ENCODE measurements around the gene TCEAL3.
"Not testable (repeated sequence)": the region's sequence is repeated elsewhere in the genome, so short reads cannot be mapped to it uniquely, and the experiment has no call there.

TCEAL3 gene, protein sequence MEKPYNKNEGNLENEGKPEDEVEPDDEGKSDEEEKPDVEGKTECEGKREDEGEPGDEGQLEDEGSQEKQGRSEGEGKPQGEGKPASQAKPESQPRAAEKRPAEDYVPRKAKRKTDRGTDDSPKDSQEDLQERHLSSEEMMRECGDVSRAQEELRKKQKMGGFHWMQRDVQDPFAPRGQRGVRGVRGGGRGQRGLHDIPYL

DNA sequence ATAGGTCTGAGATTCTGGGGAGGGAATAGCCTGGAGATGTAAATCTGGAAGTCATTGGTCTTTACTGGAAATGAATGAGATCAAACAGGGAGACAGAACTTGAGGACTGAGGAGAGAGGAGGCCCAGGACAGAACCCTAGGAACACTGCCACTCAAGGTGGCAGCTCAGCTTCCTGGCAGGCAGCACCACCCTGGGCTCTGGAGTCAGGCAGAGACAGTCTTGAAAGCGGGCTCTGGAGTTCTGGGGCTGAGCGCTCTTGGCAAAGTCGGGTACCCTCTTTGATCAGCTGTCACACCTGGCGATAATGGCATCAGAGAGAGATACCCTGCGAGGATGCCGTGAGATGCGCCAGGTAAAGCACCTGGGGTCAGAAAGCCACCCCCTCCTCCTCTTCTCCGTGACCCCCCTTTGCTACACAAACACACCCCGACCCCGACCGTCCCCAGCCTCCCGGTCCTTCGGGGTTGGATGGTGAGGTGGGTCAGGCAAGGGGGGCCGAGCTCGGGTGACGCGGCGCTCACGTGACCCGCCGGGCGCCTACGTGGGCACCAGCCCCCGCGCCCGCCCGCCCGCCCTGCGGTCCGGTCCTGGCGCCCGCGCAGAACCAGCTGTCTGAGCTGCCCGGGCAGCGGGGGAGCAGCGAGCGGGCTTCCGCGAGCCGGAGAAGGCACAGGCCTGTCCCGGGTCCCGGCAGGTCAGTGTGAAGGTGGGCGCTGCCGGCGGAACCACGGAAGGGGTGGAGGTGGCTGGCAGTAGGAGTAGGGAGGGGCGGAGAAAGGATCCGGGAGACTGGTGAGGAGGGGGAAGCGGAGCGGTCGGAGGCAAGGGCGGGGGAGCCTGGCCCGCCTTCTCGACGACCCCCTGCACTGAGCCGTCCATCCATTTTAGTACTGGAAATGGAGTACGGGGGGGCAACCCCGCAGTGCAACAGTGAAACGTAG, at the start of gene TCEAL3:
Gene TCEAL3, plus strand, starts transcription at position 600 of the 942 bp plus-strand sequence. CDS start 1,102 bp downstream, outside the sequence.
- in situ Hi-C loops (cut with MboI; ENCODE audit: low sequenced_read_pairs): no loop called here

DNA sequence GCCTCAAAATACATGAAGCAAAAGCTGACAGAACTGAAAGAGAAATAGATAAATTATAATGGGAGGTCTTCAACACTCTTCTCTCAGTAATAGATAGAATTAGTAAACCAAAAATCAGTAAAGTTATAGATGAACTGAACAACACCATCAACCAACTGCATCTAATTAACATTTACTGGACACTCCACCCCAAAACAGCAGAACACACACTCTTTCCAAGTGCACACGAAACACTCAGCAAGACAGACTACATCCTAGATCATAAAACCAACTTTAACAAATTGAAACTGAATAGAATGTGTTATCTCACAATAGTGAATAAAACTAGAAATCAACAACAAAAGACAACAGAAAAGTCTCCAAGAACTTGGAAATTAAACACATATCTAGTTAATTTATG, 47.5 kb upstream of the TCEAL3 start:
- in situ Hi-C loops (cut with MboI; ENCODE audit: low sequenced_read_pairs): no loop called here

GRCh38 chrX:103562801-103563200, 45.0 kb upstream of the TCEAL3 start:
- in situ Hi-C loops (cut with MboI; ENCODE audit: low sequenced_read_pairs): no loop called here

DNA sequence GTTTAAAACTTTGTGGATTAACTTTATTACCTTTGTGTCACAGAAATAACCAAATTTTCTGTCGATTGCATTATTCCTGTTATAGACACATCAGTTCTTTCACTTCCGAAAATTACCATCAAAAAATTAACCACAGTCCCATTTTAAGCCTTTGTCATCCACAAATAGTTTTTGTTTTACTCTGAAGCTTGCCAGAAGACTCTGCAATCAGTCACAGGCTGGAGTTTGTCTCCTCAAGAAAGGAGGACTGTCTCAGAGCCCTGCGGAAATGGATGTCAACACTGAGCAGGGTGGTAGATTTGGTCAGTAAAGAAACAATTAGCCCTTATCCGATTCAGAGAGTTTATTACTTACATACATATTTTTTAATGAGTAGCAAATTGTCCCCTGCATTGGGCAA, 42.6 kb upstream of the TCEAL3 start:
- in situ Hi-C loops (cut with MboI; ENCODE audit: low sequenced_read_pairs): no loop called here

GRCh38 chrX:103565752-103566151, 42.0 kb upstream of the TCEAL3 start:
- in situ Hi-C loops (cut with MboI; ENCODE audit: low sequenced_read_pairs): no loop called here

DNA sequence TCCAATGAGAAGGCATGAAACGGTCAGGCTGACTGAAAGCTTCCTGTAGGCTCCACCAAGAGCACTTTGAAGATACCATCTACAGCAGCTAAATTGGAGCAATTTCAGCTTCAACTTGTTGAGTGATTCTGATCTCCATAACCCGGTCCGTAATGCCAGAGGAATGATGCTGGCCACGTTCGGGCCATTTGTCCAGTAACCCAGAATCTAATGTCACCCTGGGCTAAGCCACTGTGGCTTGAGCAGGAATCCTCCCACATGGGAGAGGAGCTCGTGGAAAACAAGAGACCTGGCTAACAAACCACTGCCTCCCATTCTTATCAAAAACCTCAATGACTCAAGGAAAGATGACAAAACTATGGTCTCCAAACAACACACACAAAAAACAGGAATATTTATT, 36.6 kb upstream of the TCEAL3 start:
- in situ Hi-C loops (cut with MboI; ENCODE audit: low sequenced_read_pairs): no loop called here

DNA sequence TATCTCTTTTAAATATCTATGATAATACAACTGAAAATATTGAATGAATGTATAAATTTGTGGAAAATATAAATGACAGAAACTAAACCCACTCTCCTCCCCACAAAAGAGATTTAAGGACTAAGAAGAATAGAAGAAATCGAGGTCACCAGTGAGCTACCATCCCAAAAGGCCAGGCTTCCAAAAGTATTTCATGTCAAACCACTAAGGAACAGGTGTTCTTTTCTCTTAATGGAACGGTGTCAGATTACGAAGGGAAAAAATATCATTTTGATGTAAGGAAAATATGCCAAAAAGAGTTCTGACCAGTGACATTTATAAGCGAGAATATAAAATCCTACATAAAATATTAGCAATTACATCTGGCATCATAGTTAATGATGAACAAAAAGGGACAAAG, 36.0 kb upstream of the TCEAL3 start:
- in situ Hi-C loops (cut with MboI; ENCODE audit: low sequenced_read_pairs): no loop called here

GRCh38 chrX:103573202-103573601, 34.6 kb upstream of the TCEAL3 start:
- in situ Hi-C loops (cut with MboI; ENCODE audit: low sequenced_read_pairs): no loop called here

DNA sequence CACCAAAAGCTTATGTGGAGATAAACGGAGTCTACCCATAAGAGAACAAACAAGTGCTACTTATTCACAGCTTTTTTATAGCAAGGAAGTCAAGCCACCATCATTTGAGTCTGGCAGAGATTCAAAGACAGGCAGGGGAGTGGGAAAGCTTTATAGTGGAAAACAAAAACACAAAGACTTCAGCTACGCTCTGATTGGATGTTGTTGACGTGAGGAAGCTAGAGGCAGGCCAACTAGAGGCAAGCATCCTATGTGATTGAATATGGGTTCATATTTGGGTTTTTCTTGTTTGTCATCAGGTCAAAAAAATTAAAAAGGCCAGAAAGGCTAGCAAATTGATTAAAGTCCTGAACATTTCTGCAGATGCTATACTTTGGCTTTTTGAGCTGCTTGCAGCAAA, 23.2 kb upstream of the TCEAL3 start:
- in situ Hi-C loops (cut with MboI; ENCODE audit: low sequenced_read_pairs): no loop called here

GRCh38 chrX:103585411-103586313, 22.1 kb upstream of the TCEAL3 start, which contains the start of gene TCEAL4:
TCEAL4 (plus strand) TSS chrX:103585515; CDS start chrX:103586676, 1,161 bp downstream.
- in situ Hi-C loops (cut with MboI; ENCODE audit: low sequenced_read_pairs): no loop called here

- in situ Hi-C loops (cut with MboI; ENCODE audit: low sequenced_read_pairs): no loop called here
Measured at GRCh38 chrX:103586314-103586646, 21.5 kb upstream of the TCEAL3 start.

- in situ Hi-C loops (cut with MboI; ENCODE audit: low sequenced_read_pairs): no loop called here
Measured at GRCh38 chrX:103586659-103587058, 21.1 kb upstream of the TCEAL3 start.

GRCh38 chrX:103592295-103592694, 15.5 kb upstream of the TCEAL3 start:
- in situ Hi-C loops (cut with MboI; ENCODE audit: low sequenced_read_pairs): not testable (repeated sequence)

DNA sequence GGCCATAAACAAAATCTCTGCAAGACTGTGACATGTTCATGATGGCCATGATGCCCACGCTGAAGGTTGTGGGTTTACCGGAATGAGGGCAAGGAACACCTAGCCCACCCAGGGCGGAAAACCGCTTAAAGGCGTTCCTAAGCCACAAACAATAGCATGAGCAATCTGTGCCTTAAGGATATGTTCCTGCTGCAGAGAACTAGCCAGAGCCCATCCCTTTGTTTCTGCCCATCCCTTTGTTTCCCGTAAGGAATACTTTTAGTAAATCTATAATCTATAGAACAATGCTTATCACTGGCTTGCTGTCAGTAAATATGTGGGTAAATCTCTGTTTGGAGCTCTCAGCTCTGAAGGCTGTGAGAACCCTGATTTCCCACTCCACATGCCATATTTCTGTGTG, 12.6 kb upstream of the TCEAL3 start:
- in situ Hi-C loops (cut with MboI; ENCODE audit: low sequenced_read_pairs): not testable (repeated sequence)

GRCh38 chrX:103608306-103608963, 672 bp downstream of the TCEAL3 start:
- in situ Hi-C loops (cut with MboI; ENCODE audit: low sequenced_read_pairs): no loop called here

DNA sequence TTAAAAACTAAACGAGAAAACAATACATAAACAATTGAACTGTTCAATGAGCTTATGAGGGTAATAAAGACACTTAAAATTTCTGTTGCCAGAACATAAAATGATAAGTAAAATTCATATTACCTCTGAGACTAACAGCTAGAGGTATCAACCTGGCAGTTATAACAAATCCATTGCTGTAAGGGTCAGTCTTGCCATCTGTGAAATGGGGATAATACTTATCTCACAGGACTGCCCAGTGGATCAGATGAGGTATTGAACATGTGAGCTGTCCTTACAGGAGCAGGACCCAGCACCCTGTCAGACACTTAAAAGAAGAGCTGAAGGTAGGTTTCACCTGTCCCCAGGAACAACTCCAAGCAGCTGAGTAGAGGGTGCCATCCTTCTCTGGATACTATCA, 2.5 kb downstream of the TCEAL3 start:
- in situ Hi-C loops (cut with MboI; ENCODE audit: low sequenced_read_pairs): no loop called here

GRCh38 chrX:103613362-103613890, 5.7 kb downstream of the TCEAL3 start:
- in situ Hi-C loops (cut with MboI; ENCODE audit: low sequenced_read_pairs): no loop called here

- in situ Hi-C loops (cut with MboI; ENCODE audit: low sequenced_read_pairs): no loop called here
Measured at GRCh38 chrX:103614999-103615398, 7.2 kb downstream of the TCEAL3 start.

GRCh38 chrX:103615781-103616371, 8.1 kb downstream of the TCEAL3 start:
- in situ Hi-C loops (cut with MboI; ENCODE audit: low sequenced_read_pairs): no loop called here

DNA sequence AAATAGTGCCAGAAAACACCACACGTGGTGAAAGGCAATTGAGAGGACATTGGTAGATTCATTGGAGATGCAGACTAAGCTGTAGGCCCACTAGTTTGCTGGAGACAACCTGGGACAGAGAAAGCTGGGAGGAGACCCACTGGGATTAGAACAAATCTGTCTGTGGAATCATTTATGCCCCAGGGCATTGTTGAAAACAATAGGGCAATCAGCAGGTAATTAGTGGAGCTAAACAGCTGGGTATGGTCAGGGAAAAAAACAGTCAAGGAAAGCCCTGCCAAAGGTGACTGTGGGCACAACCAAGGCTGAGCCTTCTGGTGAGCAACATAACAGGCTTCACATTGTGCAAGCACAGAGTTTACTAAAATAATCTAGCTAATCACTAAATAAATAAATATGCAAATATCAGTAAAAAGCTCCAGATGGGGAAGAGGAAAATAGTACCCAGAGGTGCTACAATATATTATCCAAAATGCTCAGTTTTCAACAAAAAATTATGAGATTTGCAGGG, 9.0 kb downstream of the TCEAL3 start:
- in situ Hi-C loops (cut with MboI; ENCODE audit: low sequenced_read_pairs): no loop called here
